HCT116 (cell line): ENCODE measurements around the gene MMEL1.
"Not testable (repeated sequence)": the region's sequence is repeated elsewhere in the genome, so short reads cannot be mapped to it uniquely, and the experiment has no call there.

Experiments
- CEBPB ChIP-seq: IDR thresholded peaks from 2 replicates; pipeline ENCODE4 v1.6.1; 2012; ENCODE audit warnings: low read depth
- EGR1 ChIP-seq: IDR thresholded peaks from 2 replicates; pipeline ENCODE4 v1.6.1; 2012; ENCODE audit warnings: low read depth
- EZH2 ChIP-seq: fragments of 200-600 bp; sonication (generic); IDR thresholded peaks from 2 replicates; pipeline ENCODE4 v1.6.1; 2017; ENCODE audit warnings: antibody characterized with exemption, mixed run types
- EZH2phosphoT487 ChIP-seq: fragments of 200-600 bp; IDR thresholded peaks from 2 replicates; pipeline ENCODE4 v1.6.1; 2018; ENCODE audit warnings: antibody characterized with exemption, borderline replicate concordance
- POLR2A ChIP-seq: IDR thresholded peaks from 2 replicates; pipeline ENCODE4 v1.7.0; 2011; ENCODE audit warnings: borderline replicate concordance; ENCODE audit not compliant: insufficient read depth, insufficient read length; ENCODE audit errors: extremely low read depth
- POLR2AphosphoS5 ChIP-seq: IDR thresholded peaks from 2 replicates; pipeline ENCODE4 v1.6.1; 2011; ENCODE audit warnings: mild to moderate bottlenecking, low read depth, low read length, moderate library complexity
- RAD21 ChIP-seq: IDR thresholded peaks from 2 replicates; pipeline ENCODE4 v1.6.1; 2012; ENCODE audit warnings: low read depth, mild to moderate bottlenecking
- SP1 ChIP-seq: IDR thresholded peaks from 2 replicates; pipeline ENCODE4 v1.6.1; 2012; ENCODE audit warnings: low read depth
- TCF7L2 ChIP-seq: IDR thresholded peaks from 2 replicates; pipeline ENCODE4 v1.7.0; 2011; ENCODE audit warnings: borderline replicate concordance, inconsistent platforms; ENCODE audit not compliant: insufficient read depth, insufficient read length; ENCODE audit errors: extremely low read depth
- YY1 ChIP-seq: IDR thresholded peaks from 2 replicates; pipeline ENCODE4 v1.6.1; 2011; ENCODE audit warnings: low read length, low read depth, moderate library complexity, mild to moderate bottlenecking; ENCODE audit not compliant: insufficient replicate concordance; ENCODE audit errors: extremely low read depth
- ZNF274 ChIP-seq: fragments of 200-500 bp; sonication (Bioruptor generic); IDR thresholded peaks from 2 replicates; pipeline ENCODE4 v1.6.1; 2014; ENCODE audit warnings: mild to moderate bottlenecking, low read depth, low read length, inconsistent platforms
- TF ChIP-seq, protein P1 (sequence below), 3 experiments: fragments of 200-600 bp in 1 of 3; sonication (generic) in 1 of 3; IDR thresholded peaks in 2 of 3; conservative IDR thresholded peaks in 1 of 3; 2 replicates each; pipeline ENCODE4 v1.5.1; 2012 to 2017; ENCODE audit warnings: low read depth in 2 of 3, low read length in 2 of 3, antibody characterized with exemption in 1 of 3, borderline replicate concordance in 1 of 3, control low read depth in 1 of 3, mild to moderate bottlenecking in 1 of 3, mixed read lengths in 1 of 3, mixed run types in 1 of 3, moderate library complexity in 1 of 3; ENCODE audit not compliant: insufficient read depth in 1 of 3
- TF ChIP-seq, protein P2 (sequence below): IDR thresholded peaks from 2 replicates; pipeline ENCODE4 v1.6.1; 2012

DNA sequence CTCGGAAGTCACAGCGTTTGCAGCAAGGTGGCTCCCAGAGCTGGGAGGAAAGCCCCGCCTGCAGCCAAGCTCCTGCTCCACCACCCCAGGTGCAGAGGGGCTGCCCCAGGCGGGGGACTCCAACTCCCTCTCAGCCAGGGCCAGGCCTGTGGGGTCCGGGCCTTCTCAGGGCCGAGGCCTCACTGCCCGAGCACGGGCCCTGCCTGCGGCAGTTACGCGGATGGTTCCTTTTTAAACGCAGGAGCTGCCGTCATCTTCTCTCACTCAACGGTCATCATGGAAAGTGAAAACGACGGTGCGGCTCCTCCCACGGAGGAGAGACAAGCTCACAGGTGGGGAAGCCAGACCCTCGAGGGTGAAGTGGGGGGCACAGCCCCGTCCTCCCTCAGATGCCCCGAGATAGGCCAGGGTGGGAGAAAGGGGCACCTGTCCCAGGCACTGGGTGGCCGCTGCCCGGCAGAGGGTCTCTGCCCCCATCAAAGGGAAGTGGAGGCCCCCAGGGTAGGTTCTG, 55.2 kb downstream of the MMEL1 start:
- TF ChIP-seq, protein P1, sequence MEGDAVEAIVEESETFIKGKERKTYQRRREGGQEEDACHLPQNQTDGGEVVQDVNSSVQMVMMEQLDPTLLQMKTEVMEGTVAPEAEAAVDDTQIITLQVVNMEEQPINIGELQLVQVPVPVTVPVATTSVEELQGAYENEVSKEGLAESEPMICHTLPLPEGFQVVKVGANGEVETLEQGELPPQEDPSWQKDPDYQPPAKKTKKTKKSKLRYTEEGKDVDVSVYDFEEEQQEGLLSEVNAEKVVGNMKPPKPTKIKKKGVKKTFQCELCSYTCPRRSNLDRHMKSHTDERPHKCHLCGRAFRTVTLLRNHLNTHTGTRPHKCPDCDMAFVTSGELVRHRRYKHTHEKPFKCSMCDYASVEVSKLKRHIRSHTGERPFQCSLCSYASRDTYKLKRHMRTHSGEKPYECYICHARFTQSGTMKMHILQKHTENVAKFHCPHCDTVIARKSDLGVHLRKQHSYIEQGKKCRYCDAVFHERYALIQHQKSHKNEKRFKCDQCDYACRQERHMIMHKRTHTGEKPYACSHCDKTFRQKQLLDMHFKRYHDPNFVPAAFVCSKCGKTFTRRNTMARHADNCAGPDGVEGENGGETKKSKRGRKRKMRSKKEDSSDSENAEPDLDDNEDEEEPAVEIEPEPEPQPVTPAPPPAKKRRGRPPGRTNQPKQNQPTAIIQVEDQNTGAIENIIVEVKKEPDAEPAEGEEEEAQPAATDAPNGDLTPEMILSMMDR (IDR thresholded peaks at IDR 0.05 in 2 of 3, conservative IDR thresholded peaks at IDR 0.05 in 1 of 3; ENCODE audit: borderline replicate concordance in 1 of 3, insufficient read depth in 1 of 3, low read depth in 2 of 3, low read length in 2 of 3) = not testable (repeated sequence)
- TF ChIP-seq POLR2AphosphoS5, EGR1, POLR2A, EZH2, ZNF274, TCF7L2, CEBPB, EZH2phosphoT487, YY1, RAD21, SP1: not testable (repeated sequence)
- TF ChIP-seq, protein P2, sequence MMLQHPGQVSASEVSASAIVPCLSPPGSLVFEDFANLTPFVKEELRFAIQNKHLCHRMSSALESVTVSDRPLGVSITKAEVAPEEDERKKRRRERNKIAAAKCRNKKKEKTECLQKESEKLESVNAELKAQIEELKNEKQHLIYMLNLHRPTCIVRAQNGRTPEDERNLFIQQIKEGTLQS = not testable (repeated sequence)
